ENCODE data around the gene ZNF785.

ZNF785 gene

GRCh38 chr16:30565526-30565925, 20.0 kb downstream of the ZNF785 start:
- TF ChIP-seq CTCF (conservative IDR thresholded peaks at IDR 0.05; ENCODE audit: low read depth, low read length) = no peak
- H3K4me3 ChIP-seq (ENCODE audit: low read length) = no peak overlapping the region
- DNase-seq (ENCODE audit: low read depth) = no peak

- DNase-seq (ENCODE audit: low read depth) = no peak
- no peak for TF ChIP-seq CTCF (conservative IDR thresholded peaks at IDR 0.05; ENCODE audit: low read depth, low read length)
- no peak overlapping the region for H3K4me3 ChIP-seq (ENCODE audit: low read length)
Measured at GRCh38 chr16:30562021-30562420, 23.5 kb downstream of the ZNF785 start.

GRCh38 chr16:30561089-30561816, 24.2 kb downstream of the ZNF785 start:
- no peak for TF ChIP-seq CTCF (conservative IDR thresholded peaks at IDR 0.05; ENCODE audit: low read depth, low read length)
- no peak for DNase-seq (ENCODE audit: low read depth)
- peak overlapping the region; percentile 24 for H3K4me3 ChIP-seq (ENCODE audit: low read length)

GRCh38 chr16:30559690-30560089, 25.8 kb downstream of the ZNF785 start:
- DNase-seq (ENCODE audit: low read depth) = no peak
- no peak for TF ChIP-seq CTCF (conservative IDR thresholded peaks at IDR 0.05; ENCODE audit: low read depth, low read length)
- no peak overlapping the region for H3K4me3 ChIP-seq (ENCODE audit: low read length)

GRCh38 chr16:30558789-30559377, 26.6 kb downstream of the ZNF785 start:
- no peak for DNase-seq (ENCODE audit: low read depth)
- H3K4me3 ChIP-seq (ENCODE audit: low read length) = peak overlapping the region; percentile 31
- no peak for TF ChIP-seq CTCF (conservative IDR thresholded peaks at IDR 0.05; ENCODE audit: low read depth, low read length)

GRCh38 chr16:30557957-30558788, 27.3 kb downstream of the ZNF785 start, which contains the start of gene ZNF764:
ZNF764 (minus strand) TSS chr16:30558374; CDS start chr16:30558182, 192 bp downstream.
- TF ChIP-seq CTCF (conservative IDR thresholded peaks at IDR 0.05; ENCODE audit: low read depth, low read length) = no peak
- peak; percentile 90 for DNase-seq (ENCODE audit: low read depth)
- H3K4me3 ChIP-seq (ENCODE audit: low read length) = peak within 1 kb of the TSS; percentile 80

Data from retinal pigment epithelial cell (primary cell).